HEK293 (cell line): ENCODE results near the gene HDC.

Source experiments
- CTCF ChIA-PET: fragments of 350-600 bp; formaldehyde crosslinking; extraction: SDS; loops from one replicate; lab custom pipeline; 2021; ENCODE audit warnings: antibody characterized with exemption; lab: Yijun Ruan, JAX
- POLR2A ChIA-PET: fragments of 300-600 bp; formaldehyde crosslinking; extraction: SDS; loops from one replicate; lab custom pipeline; 2020; ENCODE audit warnings: antibody characterized with exemption, inconsistent platforms; lab: Yijun Ruan, JAX
- H3K27ac ChIP-seq: fragments of 200-500 bp; sonication (Bioruptor generic); 2 replicates; pipeline ENCODE4 v1.5.1; 2014; ENCODE audit warnings: low read depth, low read length, control low read depth, inconsistent platforms; ENCODE audit errors: extremely low read depth
- H3K36me3 ChIP-seq, 2 experiments: fragments of 200-500 bp in 1 of 2; sonication (Bioruptor generic) in 1 of 2; 1 replicate in 1 of 2; 2 replicates in 1 of 2; pipeline ENCODE4 v1.5.1; 2014 to 2017; ENCODE audit warnings: inconsistent platforms in 2 of 2, low read length in 2 of 2; ENCODE audit not compliant: control insufficient read depth in 2 of 2, insufficient read depth in 1 of 2
- H3K4me1 ChIP-seq: fragments of 200-500 bp; sonication (Bioruptor generic); 2 replicates; pipeline ENCODE4 v1.5.1; 2014; ENCODE audit warnings: mild to moderate bottlenecking, low read length, inconsistent platforms; ENCODE audit not compliant: control insufficient read depth, insufficient read depth
- H3K4me3 ChIP-seq: 2 replicates; pipeline ENCODE4 v1.5.1; 2011; ENCODE audit warnings: low read depth, mild to moderate bottlenecking, control low read depth, low read length, moderate library complexity
- H3K9me3 ChIP-seq: fragments of 200-500 bp; sonication (Bioruptor generic); 2 replicates; pipeline ENCODE4 v1.5.1; 2014; ENCODE audit warnings: low read depth, low read length, inconsistent platforms; ENCODE audit not compliant: control insufficient read depth, insufficient read depth
- EGR2 ChIP-seq: fragments of 450-650 bp; formaldehyde crosslinking; IDR thresholded peaks from 2 replicates; pipeline ENCODE4 v1.5.1; 2016; ENCODE audit warnings: low read depth, missing biosample characterization, missing genetic modification characterization
- KLF1 ChIP-seq: fragments of 450-650 bp; formaldehyde crosslinking; IDR thresholded peaks from 2 replicates; pipeline ENCODE4 v1.5.1; 2016; ENCODE audit warnings: missing biosample characterization, missing genetic modification characterization
- YY1 ChIP-seq: fragments of 450-650 bp; formaldehyde crosslinking; IDR thresholded peaks from 2 replicates; pipeline ENCODE4 v1.5.1; 2018; ENCODE audit warnings: missing biosample characterization, missing genetic modification characterization
- ZNF146 ChIP-seq: fragments of 450-650 bp; formaldehyde crosslinking; IDR thresholded peaks from 2 replicates; pipeline ENCODE4 v1.5.1; 2016; ENCODE audit warnings: missing biosample characterization, missing genetic modification characterization
- ZNF174 ChIP-seq: fragments of 450-650 bp; formaldehyde crosslinking; IDR thresholded peaks from 2 replicates; pipeline ENCODE4 v1.5.0; 2017; ENCODE audit warnings: missing biosample characterization, mild to moderate bottlenecking, missing genetic modification characterization
- ZNF610 ChIP-seq: fragments of 450-650 bp; formaldehyde crosslinking; IDR thresholded peaks from 2 replicates; pipeline ENCODE4 v1.5.1; 2016; ENCODE audit warnings: missing biosample characterization, missing genetic modification characterization, borderline replicate concordance
- ZNF792 ChIP-seq: fragments of 450-650 bp; formaldehyde crosslinking; IDR thresholded peaks from 2 replicates; pipeline ENCODE4 v1.5.1; 2016; ENCODE audit warnings: missing biosample characterization, missing genetic modification characterization
- TF ChIP-seq, protein P1 (sequence below): fragments of 450-650 bp; formaldehyde crosslinking; IDR thresholded peaks from 2 replicates; pipeline ENCODE4 v1.5.1; 2016; ENCODE audit warnings: missing biosample characterization, missing genetic modification characterization
- TF ChIP-seq, protein P2 (sequence below): fragments of 450-650 bp; formaldehyde crosslinking; IDR thresholded peaks from 2 replicates; pipeline ENCODE4 v1.5.1; 2017; ENCODE audit warnings: missing biosample characterization, missing genetic modification characterization
- TF ChIP-seq, protein P3 (sequence below): fragments of 450-650 bp; formaldehyde crosslinking; IDR thresholded peaks from 2 replicates; pipeline ENCODE4 v1.5.1; 2016; ENCODE audit warnings: missing biosample characterization, missing genetic modification characterization, low read depth
- TF ChIP-seq, protein P4 (sequence below): fragments of 450-650 bp; formaldehyde crosslinking; IDR thresholded peaks from 2 replicates; pipeline ENCODE4 v1.5.1; 2016; ENCODE audit warnings: missing biosample characterization, missing genetic modification characterization

The HDC gene

DNA sequence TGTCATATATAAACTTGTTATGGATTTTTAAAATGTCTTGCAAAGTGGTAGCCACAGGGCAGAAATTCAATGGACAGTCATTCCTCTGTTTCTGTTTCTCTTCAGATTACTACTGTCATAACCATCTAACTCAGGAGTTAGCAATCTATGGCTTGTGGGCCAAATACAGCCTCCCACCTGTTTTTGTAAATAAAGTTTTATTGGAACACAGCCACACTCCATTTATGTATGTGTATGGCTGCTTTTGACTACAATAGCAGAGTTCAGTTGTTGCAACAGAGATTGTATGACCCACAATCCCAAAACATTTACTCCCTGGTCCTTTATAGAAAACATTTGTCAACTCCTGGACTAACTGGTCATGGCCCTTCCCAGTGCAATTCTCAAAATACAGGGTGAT is 63.5 kb downstream of the HDC start (continued):
- TF ChIP-seq, protein P1, sequence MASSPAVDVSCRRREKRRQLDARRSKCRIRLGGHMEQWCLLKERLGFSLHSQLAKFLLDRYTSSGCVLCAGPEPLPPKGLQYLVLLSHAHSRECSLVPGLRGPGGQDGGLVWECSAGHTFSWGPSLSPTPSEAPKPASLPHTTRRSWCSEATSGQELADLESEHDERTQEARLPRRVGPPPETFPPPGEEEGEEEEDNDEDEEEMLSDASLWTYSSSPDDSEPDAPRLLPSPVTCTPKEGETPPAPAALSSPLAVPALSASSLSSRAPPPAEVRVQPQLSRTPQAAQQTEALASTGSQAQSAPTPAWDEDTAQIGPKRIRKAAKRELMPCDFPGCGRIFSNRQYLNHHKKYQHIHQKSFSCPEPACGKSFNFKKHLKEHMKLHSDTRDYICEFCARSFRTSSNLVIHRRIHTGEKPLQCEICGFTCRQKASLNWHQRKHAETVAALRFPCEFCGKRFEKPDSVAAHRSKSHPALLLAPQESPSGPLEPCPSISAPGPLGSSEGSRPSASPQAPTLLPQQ (tag by site-specific recombination) = no peak
- no peak for TF ChIP-seq KLF1 (tag by site-specific recombination)
- no peak for TF ChIP-seq YY1 (tag by site-specific recombination)

DNA sequence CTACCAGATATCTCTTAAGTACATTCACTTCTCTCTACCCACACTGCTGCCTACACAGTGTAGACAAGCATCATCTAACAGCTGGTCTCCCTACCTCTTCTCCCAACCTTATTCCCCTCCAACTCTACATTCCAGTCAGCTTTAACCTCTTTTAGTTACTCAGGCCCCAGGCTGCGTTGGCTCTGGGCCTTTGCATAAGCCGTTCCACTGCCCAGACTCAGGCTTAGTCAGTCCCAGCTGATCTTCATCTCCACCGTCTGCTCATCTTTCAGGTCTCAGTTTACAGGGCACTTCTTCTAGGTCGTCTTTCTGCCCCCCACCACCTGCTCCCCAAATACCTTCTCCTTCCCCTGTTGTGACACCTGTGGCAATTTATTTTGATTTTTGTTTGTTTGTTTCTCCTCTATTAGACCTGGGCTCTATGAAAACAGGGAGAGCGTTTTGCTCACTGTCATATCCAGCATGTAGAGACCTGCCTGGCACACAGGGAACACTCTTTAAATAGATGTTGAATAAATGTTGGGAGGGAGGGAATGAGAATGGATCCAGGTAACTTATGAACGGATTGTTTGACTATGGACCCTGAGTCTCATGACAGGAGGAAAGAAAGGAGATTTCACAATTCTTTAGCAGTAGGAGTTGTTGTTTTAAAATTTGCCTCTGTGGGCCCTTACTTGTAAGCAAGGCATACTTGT is 72.5 kb downstream of the HDC start:
- ChIA-PET POLR2A (no interaction called here), CTCF (interaction anchor here (0.6 kb wide), 1 partner anchor 95 kb away, joined by 3 read pairs; no protein-coding TSS in a partner anchor)
- no peaks in the 10 kb centered on the region for H3K4me1 ChIP-seq
- H3K36me3 ChIP-seq = no peaks in the 10 kb centered on the region
- no peak for TF ChIP-seq ZNF792 (tag by site-specific recombination)
- TF ChIP-seq, protein P2, sequence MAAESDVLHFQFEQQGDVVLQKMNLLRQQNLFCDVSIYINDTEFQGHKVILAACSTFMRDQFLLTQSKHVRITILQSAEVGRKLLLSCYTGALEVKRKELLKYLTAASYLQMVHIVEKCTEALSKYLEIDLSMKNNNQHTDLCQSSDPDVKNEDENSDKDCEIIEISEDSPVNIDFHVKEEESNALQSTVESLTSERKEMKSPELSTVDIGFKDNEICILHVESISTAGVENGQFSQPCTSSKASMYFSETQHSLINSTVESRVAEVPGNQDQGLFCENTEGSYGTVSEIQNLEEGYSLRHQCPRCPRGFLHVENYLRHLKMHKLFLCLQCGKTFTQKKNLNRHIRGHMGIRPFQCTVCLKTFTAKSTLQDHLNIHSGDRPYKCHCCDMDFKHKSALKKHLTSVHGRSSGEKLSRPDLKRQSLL (tag by site-specific recombination) = no peak
- TF ChIP-seq EGR2 (tag by site-specific recombination) = peak; percentile 21; the same call in 1 of the 2 replicates
- no peak overlapping the region for H3K4me3 ChIP-seq
- no peak overlapping the region for H3K27ac ChIP-seq
- H3K9me3 ChIP-seq = no peaks in the 10 kb centered on the region

DNA sequence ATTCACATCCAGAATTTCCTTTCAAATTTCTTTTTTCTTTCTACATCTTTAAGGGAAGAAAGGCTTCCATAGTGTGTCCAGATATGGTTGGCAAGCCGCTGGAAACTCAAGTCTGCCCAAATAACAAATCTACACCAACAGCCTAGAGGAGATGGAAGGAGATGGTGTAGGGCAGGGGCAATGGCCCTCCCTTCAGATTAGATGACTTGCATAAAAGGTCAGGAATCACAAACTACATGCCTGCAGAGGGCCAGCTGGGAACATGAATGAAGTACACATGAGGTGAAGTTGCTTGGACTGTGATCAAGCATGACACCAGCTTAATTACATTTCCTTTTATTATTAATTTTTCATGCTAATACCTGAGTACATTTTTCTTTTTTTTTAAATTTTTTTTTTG is 73.4 kb downstream of the HDC start:
- POLR2A ChIA-PET = no interaction called here
- no peaks in the 10 kb centered on the region for H3K4me1 ChIP-seq
- TF ChIP-seq, protein P3, sequence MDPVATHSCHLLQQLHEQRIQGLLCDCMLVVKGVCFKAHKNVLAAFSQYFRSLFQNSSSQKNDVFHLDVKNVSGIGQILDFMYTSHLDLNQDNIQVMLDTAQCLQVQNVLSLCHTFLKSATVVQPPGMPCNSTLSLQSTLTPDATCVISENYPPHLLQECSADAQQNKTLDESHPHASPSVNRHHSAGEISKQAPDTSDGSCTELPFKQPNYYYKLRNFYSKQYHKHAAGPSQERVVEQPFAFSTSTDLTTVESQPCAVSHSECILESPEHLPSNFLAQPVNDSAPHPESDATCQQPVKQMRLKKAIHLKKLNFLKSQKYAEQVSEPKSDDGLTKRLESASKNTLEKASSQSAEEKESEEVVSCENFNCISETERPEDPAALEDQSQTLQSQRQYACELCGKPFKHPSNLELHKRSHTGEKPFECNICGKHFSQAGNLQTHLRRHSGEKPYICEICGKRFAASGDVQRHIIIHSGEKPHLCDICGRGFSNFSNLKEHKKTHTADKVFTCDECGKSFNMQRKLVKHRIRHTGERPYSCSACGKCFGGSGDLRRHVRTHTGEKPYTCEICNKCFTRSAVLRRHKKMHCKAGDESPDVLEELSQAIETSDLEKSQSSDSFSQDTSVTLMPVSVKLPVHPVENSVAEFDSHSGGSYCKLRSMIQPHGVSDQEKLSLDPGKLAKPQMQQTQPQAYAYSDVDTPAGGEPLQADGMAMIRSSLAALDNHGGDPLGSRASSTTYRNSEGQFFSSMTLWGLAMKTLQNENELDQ = no peak
- no peak for TF ChIP-seq ZNF610 (tag by site-specific recombination)
- TF ChIP-seq, protein P4, sequence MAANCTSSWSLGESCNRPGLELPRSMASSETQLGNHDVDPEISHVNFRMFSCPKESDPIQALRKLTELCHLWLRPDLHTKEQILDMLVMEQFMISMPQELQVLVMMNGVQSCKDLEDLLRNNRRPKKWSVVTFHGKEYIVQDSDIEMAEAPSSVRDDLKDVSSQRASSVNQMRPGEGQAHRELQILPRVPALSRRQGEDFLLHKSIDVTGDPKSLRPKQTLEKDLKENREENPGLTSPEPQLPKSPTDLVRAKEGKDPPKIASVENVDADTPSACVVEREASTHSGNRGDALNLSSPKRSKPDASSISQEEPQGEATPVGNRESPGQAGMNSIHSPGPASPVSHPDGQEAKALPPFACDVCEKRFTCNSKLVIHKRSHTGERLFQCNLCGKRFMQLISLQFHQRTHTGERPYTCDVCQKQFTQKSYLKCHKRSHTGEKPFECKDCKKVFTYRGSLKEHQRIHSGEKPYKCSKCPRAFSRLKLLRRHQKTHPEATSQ (tag by site-specific recombination) = no peak
- TF ChIP-seq ZNF174 = no peak
- TF ChIP-seq ZNF146 (tag by site-specific recombination) = no peak

More for the DNA sequence above, 73.4 kb downstream of the HDC start:
- Histone ChIP-seq H3K36me3 (no peaks in the 10 kb centered on the region), H3K4me3 (no peak overlapping the region), H3K27ac (no peak overlapping the region), H3K9me3 (no peaks in the 10 kb centered on the region)
- CTCF ChIA-PET = interaction anchor here (0.6 kb wide), 1 partner anchor 971 kb away, joined by 5 read pairs; no protein-coding TSS in a partner anchor
